Neural cell (in vitro differentiated cells): ENCODE data around the gene RMI2.

ENCODE experiments used
- EP300 ChIP-seq: fragments of 450-650 bp; conservative IDR thresholded peaks from 2 replicates; pipeline ENCODE4 v1.6.1; 2014; ENCODE audit warnings: antibody characterized with exemption, mild to moderate bottlenecking, moderate library complexity; ENCODE audit not compliant: poor library complexity, severe bottlenecking
- EZH2 ChIP-seq: fragments of 200-600, 300-800 bp; shearing (Covaris generic), sonication (generic); IDR thresholded peaks from 2 replicates; pipeline ENCODE4 v1.6.1; 2014; ENCODE audit warnings: antibody characterized with exemption, low read length, borderline replicate concordance, mild to moderate bottlenecking; ENCODE audit not compliant: insufficient read depth, poor library complexity, severe bottlenecking
- MXI1 ChIP-seq: fragments of 450-650 bp; conservative IDR thresholded peaks from 2 replicates; pipeline ENCODE4 v1.6.1; 2014; ENCODE audit warnings: antibody characterized with exemption, mild to moderate bottlenecking; ENCODE audit not compliant: poor library complexity, severe bottlenecking
- TF ChIP-seq, protein P1 (sequence below): fragments of 450-650 bp; IDR thresholded peaks from 2 replicates; pipeline ENCODE4 v1.5.1; 2014; ENCODE audit warnings: antibody characterized with exemption, mild to moderate bottlenecking, moderate library complexity; ENCODE audit not compliant: poor library complexity, severe bottlenecking

DNA sequence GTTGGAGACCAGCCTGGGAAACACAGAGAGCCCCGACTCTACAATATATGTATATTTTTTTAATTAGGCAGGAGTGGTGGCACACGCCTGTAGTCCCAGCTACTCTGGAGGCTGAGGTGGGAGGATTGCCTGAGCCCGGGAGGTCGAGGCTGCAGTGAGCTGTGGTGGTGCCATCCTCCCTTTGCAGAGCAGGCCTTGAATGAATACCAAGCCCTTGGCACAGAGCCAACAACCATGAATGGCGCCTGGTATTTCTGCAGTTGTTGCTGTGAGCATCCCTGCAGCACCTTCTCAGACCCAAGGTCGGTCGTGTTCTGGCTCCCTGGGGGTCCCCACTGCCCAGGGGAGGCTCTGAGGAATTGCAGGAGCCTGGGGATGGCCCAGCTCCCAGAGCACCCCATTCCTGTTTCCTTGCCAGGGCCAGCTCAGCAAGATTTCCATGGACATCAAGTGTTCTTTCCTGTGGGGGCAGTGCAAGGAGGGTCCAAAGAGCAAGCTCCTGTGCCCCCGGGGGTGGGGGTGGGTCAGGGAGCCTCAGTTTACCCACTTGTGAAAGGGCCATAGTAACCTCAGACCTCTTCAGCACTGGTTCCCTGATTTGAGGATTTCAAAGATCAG lies 25.6 kb upstream of the RMI2 start:
- TF ChIP-seq, protein P1, sequence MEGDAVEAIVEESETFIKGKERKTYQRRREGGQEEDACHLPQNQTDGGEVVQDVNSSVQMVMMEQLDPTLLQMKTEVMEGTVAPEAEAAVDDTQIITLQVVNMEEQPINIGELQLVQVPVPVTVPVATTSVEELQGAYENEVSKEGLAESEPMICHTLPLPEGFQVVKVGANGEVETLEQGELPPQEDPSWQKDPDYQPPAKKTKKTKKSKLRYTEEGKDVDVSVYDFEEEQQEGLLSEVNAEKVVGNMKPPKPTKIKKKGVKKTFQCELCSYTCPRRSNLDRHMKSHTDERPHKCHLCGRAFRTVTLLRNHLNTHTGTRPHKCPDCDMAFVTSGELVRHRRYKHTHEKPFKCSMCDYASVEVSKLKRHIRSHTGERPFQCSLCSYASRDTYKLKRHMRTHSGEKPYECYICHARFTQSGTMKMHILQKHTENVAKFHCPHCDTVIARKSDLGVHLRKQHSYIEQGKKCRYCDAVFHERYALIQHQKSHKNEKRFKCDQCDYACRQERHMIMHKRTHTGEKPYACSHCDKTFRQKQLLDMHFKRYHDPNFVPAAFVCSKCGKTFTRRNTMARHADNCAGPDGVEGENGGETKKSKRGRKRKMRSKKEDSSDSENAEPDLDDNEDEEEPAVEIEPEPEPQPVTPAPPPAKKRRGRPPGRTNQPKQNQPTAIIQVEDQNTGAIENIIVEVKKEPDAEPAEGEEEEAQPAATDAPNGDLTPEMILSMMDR = no peak
- TF ChIP-seq EZH2 (no peak), EP300 (no peak), MXI1 (no peak)
